Stimulated activated CD8-positive, alpha-beta memory T cell treated with anti-CD3 and anti-CD28 coated beads, Interleukin-7, amount 100 ng/mL, for 24 hours (primary cell): ENCODE results near the gene SURF6.
"Not testable (repeated sequence)": the region's sequence is repeated elsewhere in the genome, so short reads cannot be mapped to it uniquely, and the experiment has no call there.

Source experiments
- DNase-seq: peaks from one replicate; pipeline ENCODE4 v3.0.0-alpha.2; 2020; ENCODE audit warnings: low read depth

The SURF6 gene

GRCh38 chr9:133347515-133347984 lies 11.6 kb upstream of the SURF6 start:
- DNase-seq: no peak

- no peak for DNase-seq
Measured at GRCh38 chr9:133346021-133346785, 10.2 kb upstream of the SURF6 start.

- DNase-seq: no peak
Measured at GRCh38 chr9:133345596-133345995, 9.6 kb upstream of the SURF6 start.

DNA sequence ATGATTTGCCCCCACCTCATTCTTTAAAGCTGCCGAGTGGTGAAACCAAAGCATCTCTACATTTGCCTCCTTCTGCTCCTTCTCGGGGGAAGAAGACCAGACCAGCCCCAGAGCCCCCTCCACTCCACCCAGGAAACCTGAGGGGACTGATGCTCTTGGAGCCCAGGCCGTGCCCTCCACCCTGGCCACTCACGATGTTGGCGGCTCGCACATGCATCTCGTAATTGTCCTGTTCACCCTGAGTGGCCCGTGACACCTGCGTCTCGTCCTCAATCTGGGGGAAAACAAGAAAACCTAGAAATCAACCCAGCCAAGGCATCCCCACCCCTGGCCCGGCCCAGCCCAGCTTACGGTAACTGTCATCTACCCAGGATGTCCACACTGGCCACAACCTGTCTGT lies 9.0 kb upstream of the SURF6 start:
- DNase-seq: no peak

DNA sequence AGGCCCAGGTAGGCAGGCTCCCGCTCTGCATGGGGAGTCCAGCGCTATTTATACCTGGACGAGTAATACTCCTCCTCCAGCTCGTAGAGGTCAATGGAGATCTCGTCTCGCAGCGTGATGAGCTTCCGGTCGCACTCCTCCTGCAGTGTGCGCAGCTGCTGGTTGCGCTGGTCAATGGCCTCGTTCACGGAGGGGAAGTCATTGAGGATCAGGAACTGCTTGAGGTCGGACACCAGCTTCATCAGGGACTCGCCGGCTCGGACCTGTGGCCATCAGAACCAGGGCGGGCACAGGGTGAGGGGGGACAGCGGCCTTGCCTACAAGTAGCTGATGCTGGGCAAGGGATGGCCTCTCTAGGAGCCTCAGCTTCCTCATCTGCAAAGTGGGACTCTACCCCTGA lies 8.1 kb upstream of the SURF6 start:
- DNase-seq: no peak

- DNase-seq: no peak
Measured at GRCh38 chr9:133342570-133342969, 6.6 kb upstream of the SURF6 start.

DNA sequence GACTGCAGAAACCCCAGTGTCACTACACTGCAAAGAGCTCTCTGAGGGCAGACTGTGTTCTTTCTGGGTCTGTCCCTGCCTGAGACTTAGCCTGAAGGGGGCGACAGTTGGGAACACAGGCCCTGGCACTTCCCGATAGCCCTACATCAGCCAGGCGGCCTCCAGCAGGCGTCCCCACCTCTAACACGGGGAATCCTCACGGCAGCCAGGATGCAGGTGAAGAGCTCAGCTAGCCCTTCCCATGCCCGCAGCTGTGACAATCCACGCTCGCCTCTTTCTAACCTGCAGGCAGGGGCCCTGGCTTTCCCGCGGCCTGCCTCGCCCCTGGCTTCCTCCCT lies 6.0 kb upstream of the SURF6 start:
- DNase-seq: no peak

DNA sequence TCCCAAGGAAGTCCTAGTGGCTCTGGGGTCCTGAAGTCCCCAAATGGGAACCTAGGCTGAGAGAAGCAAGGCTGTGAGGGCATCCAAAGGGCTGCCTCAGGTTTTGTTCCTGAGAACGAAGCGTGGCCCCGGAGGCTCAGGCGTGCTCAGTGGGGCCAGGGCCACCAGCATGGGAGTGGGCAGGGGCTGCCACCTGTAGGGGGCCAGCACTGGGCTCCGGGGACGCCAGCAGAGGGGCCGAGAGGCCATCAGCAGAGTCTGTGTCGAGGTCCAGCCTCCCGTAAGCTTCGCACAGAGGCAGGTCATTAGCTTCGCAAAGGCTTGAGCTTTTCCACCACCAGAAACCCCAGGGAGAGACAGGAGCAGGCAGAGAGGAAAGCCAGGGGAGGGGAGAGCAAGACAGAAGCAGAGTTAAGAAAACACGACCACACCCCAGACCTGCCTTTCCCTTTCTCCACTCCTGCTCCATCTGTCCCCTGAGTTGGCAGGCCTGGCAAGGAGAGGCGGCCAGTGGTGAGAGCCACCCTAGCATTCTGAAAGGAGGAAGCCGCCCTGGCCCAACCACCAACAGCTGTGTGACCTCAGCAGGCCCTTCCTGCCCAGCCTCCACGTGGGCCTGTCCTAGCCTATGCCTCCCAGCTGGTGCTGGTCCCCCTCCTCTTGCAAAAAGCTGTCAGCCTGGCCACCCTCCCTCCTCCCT lies 5.5 kb upstream of the SURF6 start:
- DNase-seq: no peak

DNA sequence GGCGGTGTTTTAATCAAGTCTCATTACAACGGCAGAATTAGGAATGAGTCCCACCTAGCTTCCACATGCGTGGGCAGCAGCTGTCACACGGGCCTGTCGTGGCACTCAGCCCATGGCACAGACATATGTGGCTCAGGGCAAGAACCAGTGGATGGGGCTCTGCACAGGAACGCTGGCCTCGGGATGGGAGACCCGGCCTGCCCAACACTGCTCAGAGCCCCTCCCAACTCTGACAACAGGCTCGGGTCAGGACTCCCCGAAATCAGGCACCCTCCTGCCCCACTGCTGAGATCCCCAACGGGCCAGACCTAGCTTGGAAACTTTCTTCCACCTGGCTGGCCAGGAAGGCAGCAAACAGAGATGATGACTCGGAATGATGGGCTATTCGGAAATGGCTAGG lies 4.9 kb upstream of the SURF6 start:
- no peak for DNase-seq

DNA sequence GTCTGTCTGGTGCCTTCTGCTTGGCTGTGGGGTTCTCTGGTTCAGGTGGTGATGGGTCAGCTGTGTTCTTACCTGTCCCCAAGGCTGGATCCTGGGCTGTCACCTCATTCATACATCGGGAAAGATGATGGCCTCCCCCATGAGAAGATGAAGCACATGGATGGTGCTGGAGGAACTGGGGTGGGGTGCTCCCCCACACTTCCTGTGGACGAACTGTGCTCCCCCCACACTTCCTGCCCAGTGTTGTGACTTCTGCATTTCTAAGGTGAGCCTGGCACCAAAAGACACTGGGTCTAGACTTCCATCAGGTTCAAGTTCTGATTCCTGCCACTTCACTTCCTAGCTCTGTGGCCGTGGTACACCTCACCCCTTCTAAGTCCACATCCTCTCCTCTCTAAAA lies 4.3 kb upstream of the SURF6 start:
- no peak for DNase-seq

GRCh38 chr9:133339641-133340040 lies 3.7 kb upstream of the SURF6 start:
- no peak for DNase-seq

- DNase-seq: not testable (repeated sequence)
Measured at GRCh38 chr9:133334888-133335287, 1.1 kb downstream of the SURF6 start.

- DNase-seq: no peak
Measured at GRCh38 chr9:133334161-133334560, 1.8 kb downstream of the SURF6 start.

GRCh38 chr9:133333566-133333965 lies 2.4 kb downstream of the SURF6 start:
- no peak for DNase-seq

DNA sequence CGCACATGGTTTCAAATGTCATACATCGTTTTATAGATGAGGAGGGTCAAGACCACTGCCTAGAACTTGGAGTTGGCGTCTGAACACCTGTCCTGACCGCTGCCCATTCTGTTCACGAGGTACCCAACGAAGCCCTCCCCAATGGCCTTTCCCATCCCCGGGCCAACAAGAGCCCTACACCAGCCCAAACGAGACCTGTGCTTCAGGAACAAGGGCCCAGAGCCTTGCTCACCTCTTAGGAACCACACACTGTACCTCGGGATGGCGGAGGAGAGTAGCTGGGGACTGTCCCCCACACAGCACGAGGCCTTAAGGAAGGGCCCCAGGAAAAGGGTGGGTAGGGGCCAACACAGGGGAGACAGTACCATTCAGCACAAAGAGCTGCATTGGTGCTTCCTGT lies 3.0 kb downstream of the SURF6 start:
- DNase-seq: no peak

DNA sequence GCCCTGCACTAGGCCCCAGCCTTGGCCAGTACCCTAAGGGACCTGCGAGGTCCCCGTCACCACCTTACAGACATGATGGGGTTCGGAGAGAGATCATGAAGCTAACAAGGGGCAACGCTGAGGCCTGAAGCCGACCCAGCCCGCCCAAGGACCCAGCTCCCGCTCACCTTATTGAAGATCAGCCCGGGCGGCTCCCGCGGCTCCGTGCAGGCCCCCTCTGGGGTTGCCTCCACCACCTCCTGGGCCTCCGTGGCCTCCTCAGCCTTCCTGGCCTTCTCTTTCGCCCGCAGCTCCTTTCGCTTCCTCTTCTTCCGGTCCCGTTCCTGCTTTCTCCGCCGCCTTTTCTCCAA lies 3.6 kb downstream of the SURF6 start:
- DNase-seq: no peak

DNA sequence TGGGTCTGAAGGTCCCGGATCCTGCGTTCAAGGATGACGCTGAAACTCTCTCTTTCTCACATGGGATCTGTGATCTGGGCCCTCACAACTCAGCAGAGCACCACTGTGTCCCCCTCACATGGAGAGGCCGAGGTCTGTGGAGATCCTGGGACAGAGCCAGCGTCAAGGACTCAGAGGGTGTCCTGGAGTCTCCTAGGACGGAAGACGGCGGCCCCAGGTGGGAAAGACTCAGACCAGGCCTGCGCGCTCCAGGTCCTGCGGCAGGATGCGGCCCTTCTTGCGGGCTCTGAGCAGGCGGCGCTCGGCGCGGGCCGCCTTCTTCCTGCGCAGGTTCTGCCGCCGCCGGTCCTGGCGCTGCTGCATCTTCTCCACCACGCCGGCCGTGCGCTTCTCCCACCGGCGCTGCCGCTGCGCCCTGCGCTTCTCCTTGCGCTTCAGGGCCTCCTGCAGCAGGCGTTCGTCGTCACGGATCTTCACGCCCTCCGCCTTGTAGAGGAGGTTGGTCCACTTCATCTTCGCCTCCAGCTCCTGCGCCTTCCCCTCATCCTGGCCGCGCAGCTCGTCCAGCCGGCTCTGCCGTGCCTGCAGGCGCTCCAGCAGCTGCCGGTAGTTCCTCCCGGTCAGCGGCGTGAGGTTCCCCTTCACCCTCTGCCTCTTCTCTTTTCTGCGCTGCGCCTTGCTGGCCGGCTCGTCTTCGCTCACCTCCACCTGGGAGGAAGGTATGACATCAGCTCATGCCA lies 4.2 kb downstream of the SURF6 start:
- no peak for DNase-seq

DNA sequence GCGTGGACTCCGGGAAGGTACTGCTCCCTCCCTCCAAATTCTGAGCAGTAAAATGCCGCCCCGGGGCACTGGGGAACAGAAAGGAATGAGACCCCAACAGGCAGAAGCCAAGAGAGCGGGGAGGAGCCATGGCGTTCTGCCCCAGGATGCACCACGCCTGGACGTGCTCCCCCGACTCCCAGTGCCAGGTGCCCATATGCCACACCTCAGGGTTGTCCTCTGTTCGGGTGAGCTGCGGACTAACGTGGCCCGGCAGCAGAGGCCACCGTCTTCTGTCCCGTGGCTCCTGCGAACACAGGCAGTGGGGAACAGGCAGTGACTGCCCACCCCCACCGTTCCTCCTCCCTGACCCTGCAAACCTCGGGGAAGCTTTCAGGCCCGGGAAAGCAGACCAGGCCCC lies 4.8 kb downstream of the SURF6 start:
- no peak for DNase-seq

- DNase-seq: not testable (repeated sequence)
Measured at GRCh38 chr9:133329306-133330156, 6.5 kb downstream of the SURF6 start.

DNA sequence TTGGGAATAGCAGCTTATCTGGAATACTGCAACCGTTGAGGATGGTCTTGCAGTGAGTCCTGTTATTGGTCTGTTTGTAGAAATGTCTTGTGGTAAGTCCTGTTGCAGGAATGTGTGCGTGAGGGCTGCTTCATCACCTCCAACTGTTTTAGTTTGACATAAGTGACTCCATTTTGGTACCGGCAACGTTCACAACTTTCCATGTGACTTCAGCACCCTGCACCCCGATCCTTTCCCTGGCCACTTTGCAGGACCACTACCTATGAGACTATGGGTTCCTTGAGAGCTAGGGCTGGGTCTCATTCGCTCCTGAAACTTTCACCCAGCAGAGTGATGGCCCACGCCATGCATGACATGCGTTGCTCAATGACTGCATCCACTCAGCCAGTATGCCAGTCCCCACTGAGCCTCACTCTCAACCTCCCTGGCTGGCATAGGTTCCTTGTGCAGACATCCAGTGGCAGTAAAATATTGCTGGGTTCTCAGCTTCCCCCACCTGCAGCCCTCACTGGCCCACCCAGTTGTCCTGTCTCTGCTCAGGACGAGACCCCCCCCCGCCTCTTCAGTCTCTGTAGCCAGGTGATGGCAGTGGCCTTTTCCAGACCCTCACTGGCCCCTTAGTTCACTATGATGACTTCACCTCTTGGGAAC lies 8.0 kb downstream of the SURF6 start:
- no peak for DNase-seq

- not testable (repeated sequence) for DNase-seq
Measured at GRCh38 chr9:133327021-133327420, 9.0 kb downstream of the SURF6 start.
